PC-3 (cell line): ENCODE data around the gene NGDN. TPM values are rescaled to one million over a fixed set of nuclear protein-coding genes. Genes with fewer than 3 reads are reported as not detected.

Experiments used
- ATAC-seq: fragments of 200-7000 bp; cut with Tn5 transposase; 2 replicates; pipeline ENCODE4 v1.9.1; 2020; ENCODE audit warnings: mild to moderate bottlenecking, moderate library complexity
- BruUV-seq: library from RNA; stranded (reverse); fragments of 400-500 nt; replicated peaks from 2 replicates; lab custom pipeline; 2021; lab: Mats Ljungman, UMichigan
- CTCF ChIA-PET: fragments of 300-600 bp; sonication (Branson Sonifier 250); formaldehyde crosslinking; loops from one replicate; lab custom pipeline; 2022; ENCODE audit warnings: antibody characterized with exemption; lab: Charles Lee
- POLR2A ChIA-PET: fragments of 300-600 bp; sonication (Branson Sonifier 250); formaldehyde crosslinking; loops from one replicate; lab custom pipeline; 2022; ENCODE audit warnings: antibody characterized with exemption; ENCODE audit not compliant: unreplicated experiment; lab: Charles Lee
- DNase-seq: peaks from one replicate; pipeline ENCODE4 v3.0.0-alpha.2; 2015
- H2AFZ ChIP-seq: fragments of 300-600 bp; sonication (generic); 2 replicates; pipeline ENCODE4 v1.6.0; 2016; ENCODE audit warnings: antibody characterized with exemption, low read length
- H3F3A ChIP-seq: fragments of 300-600 bp; sonication (generic); one replicate; pipeline ENCODE4 v1.6.0; 2017; ENCODE audit warnings: antibody characterized with exemption, low read length, control low read depth, mild to moderate bottlenecking; ENCODE audit not compliant: unreplicated experiment
- H3K27ac ChIP-seq: fragments of 300-600 bp; sonication (generic); 2 replicates; pipeline ENCODE4 v1.5.1; 2016; ENCODE audit warnings: mild to moderate bottlenecking, low read length
- H3K27me3 ChIP-seq: fragments of 300-600 bp; sonication (generic); 2 replicates; pipeline ENCODE4 v1.6.1; 2016; ENCODE audit warnings: low read length, mixed read lengths
- H3K36me3 ChIP-seq: fragments of 300-600 bp; sonication (generic); 2 replicates; pipeline ENCODE4 v1.6.1; 2016; ENCODE audit warnings: low read depth, mixed run types, low read length, mixed read lengths
- H3K4me1 ChIP-seq: fragments of 300-600 bp; sonication (generic); 2 replicates; pipeline ENCODE4 v1.5.1; 2016; ENCODE audit warnings: low read length; ENCODE audit not compliant: insufficient read depth
- H3K4me2 ChIP-seq: fragments of 300-600 bp; sonication (generic); 2 replicates; pipeline ENCODE4 v1.6.0; 2016; ENCODE audit warnings: low read length
- H3K4me3 ChIP-seq: fragments of 300-600 bp; sonication (generic); 2 replicates; pipeline ENCODE4 v1.5.1; 2016; ENCODE audit warnings: mild to moderate bottlenecking, low read length, mixed read lengths
- H3K79me2 ChIP-seq: fragments of 300-600 bp; sonication (generic); 2 replicates; pipeline ENCODE4 v1.6.1; 2017; ENCODE audit warnings: low read length, mixed read lengths
- H3K9ac ChIP-seq: fragments of 300-600 bp; sonication (generic); 2 replicates; pipeline ENCODE4 v1.6.0; 2016; ENCODE audit warnings: mild to moderate bottlenecking, low read length
- H3K9me2 ChIP-seq: fragments of 300-600 bp; sonication (generic); replicated peaks from 2 replicates; pipeline ENCODE4 v1.6.1; 2016; ENCODE audit warnings: mixed run types, low read length, mixed read lengths
- H3K9me3 ChIP-seq: fragments of 300-600 bp; sonication (generic); 2 replicates; pipeline ENCODE4 v1.6.1; 2016; ENCODE audit warnings: low read length, mixed read lengths
- H4K20me1 ChIP-seq: fragments of 300-600 bp; sonication (generic); 2 replicates; pipeline ENCODE4 v1.6.1; 2016; ENCODE audit warnings: low read length, mixed read lengths
- CTCF ChIP-seq: fragments of 300-600 bp; sonication (generic); conservative IDR thresholded peaks from 2 replicates; pipeline ENCODE4 v1.5.1; 2017; ENCODE audit warnings: antibody characterized with exemption, low read depth, mild to moderate bottlenecking, low read length
- EZH2 ChIP-seq: fragments of 300-600 bp; sonication (generic); IDR thresholded peaks from one replicate; pipeline ENCODE4 v1.6.1; 2017; ENCODE audit warnings: antibody characterized with exemption, mild to moderate bottlenecking, low read length; ENCODE audit not compliant: unreplicated experiment
- EZH2phosphoT487 ChIP-seq: fragments of 300-600 bp; sonication (generic); IDR thresholded peaks from 2 replicates; pipeline ENCODE4 v1.6.1; 2018; ENCODE audit warnings: mild to moderate bottlenecking, antibody characterized with exemption, low read length, borderline replicate concordance
- intact Hi-C: fragments of 100-400 bp; cut with micrococcal nuclease; formaldehyde crosslinking; loops from 2 replicates; pipeline ENCODE4 v1.9.0; 2023
- total RNA-seq: library from RNA; depleted of rRNA; stranded (reverse); fragments of >200 nt; gene quantifications from 2 replicates; pipeline ENCODE4 v1.2.3, GENCODE V29; 2014

The NGDN gene
- total RNA-seq, 1 experiment from 2014 or later: 57.6 TPM

- TF ChIP-seq CTCF (no peak), EZH2phosphoT487 (no peak), EZH2 (no peak)
- Histone ChIP-seq H3K27me3 (peaks cover 60% of the 10 kb centered on the region), H3K9me3 (no peaks in the 10 kb centered on the region), H4K20me1 (no peaks in the 10 kb centered on the region), H3K27ac (no peak overlapping the region), H3K36me3 (no peaks in the 10 kb centered on the region), H3K9ac (no peak overlapping the region), H3K4me2 (no peak overlapping the region), H3K4me1 (no peaks in the 10 kb centered on the region), H3K79me2 (no peaks in the 10 kb centered on the region), H3F3A (no peaks in the 10 kb centered on the region), H2AFZ (no peak overlapping the region), H3K9me2 (no peaks in the 10 kb centered on the region), H3K4me3 (no peak overlapping the region)
- POLR2A ChIA-PET: no interaction called here
- intact Hi-C loops: no loop called here
- DNase-seq (no peak), ATAC-seq (no peak)
- CTCF ChIA-PET: no interaction called here
- no TSS peak for BruUV-seq
Measured at GRCh38 chr14:23443411-23443812, 26.1 kb upstream of the NGDN start.

GRCh38 chr14:23443881-23444280 is 25.6 kb upstream of the NGDN start:
- H3K27me3 ChIP-seq: peaks cover 59% of the 10 kb centered on the region
- ChIA-PET POLR2A (no interaction called here), CTCF (no interaction called here)
- no peak overlapping the region for H3K4me3 ChIP-seq
- ATAC-seq (no peak), DNase-seq (no peak)
- H3K36me3 ChIP-seq: no peaks in the 10 kb centered on the region
- BruUV-seq: no TSS peak
- H3K27ac ChIP-seq: no peak overlapping the region
- no peaks in the 10 kb centered on the region for H3K79me2 ChIP-seq
- H3K4me1 ChIP-seq: no peaks in the 10 kb centered on the region
- H3K9me2 ChIP-seq: no peaks in the 10 kb centered on the region
- TF ChIP-seq EZH2phosphoT487: no peak
- no peak for TF ChIP-seq EZH2
- no peak for TF ChIP-seq CTCF
- no peak overlapping the region for H3K9ac ChIP-seq
- intact Hi-C loops: no loop called here
- no peaks in the 10 kb centered on the region for H3F3A ChIP-seq
- H4K20me1 ChIP-seq: no peaks in the 10 kb centered on the region
- H3K9me3 ChIP-seq: no peaks in the 10 kb centered on the region
- no peak overlapping the region for H2AFZ ChIP-seq
- no peak overlapping the region for H3K4me2 ChIP-seq

- CTCF ChIA-PET: no interaction called here
- H3K9ac ChIP-seq: no peak overlapping the region
- ATAC-seq: no peak
- H3K27me3 ChIP-seq: peaks cover 59% of the 10 kb centered on the region
- intact Hi-C loops: no loop called here
- H3F3A ChIP-seq: no peaks in the 10 kb centered on the region
- H2AFZ ChIP-seq: no peak overlapping the region
- H3K27ac ChIP-seq: no peak overlapping the region
- H3K4me1 ChIP-seq: no peaks in the 10 kb centered on the region
- H4K20me1 ChIP-seq: no peaks in the 10 kb centered on the region
- H3K9me2 ChIP-seq: no peaks in the 10 kb centered on the region
- H3K79me2 ChIP-seq: no peaks in the 10 kb centered on the region
- BruUV-seq: no TSS peak
- TF ChIP-seq EZH2 (no peak), CTCF (no peak), EZH2phosphoT487 (no peak)
- POLR2A ChIA-PET: no interaction called here
- H3K36me3 ChIP-seq: no peaks in the 10 kb centered on the region
- no peak overlapping the region for H3K4me3 ChIP-seq
- DNase-seq: no peak
- H3K9me3 ChIP-seq: no peaks in the 10 kb centered on the region
- no peak overlapping the region for H3K4me2 ChIP-seq
Measured at GRCh38 chr14:23444314-23444713, 25.2 kb upstream of the NGDN start.
